Measurements from ENCODE around the gene PIAS2. TPM values are rescaled to one million over a fixed set of nuclear protein-coding genes. Genes with fewer than 3 reads are reported as not detected.
A peak's percentile ranks its signal among the peaks of the same experiment; 100 is the strongest.
"Not testable (repeated sequence)": the region's sequence is repeated elsewhere in the genome, so short reads cannot be mapped to it uniquely, and the experiment has no call there.

Gene PIAS2
- total RNA-seq, 1 donor: 38.5 TPM

DNA sequence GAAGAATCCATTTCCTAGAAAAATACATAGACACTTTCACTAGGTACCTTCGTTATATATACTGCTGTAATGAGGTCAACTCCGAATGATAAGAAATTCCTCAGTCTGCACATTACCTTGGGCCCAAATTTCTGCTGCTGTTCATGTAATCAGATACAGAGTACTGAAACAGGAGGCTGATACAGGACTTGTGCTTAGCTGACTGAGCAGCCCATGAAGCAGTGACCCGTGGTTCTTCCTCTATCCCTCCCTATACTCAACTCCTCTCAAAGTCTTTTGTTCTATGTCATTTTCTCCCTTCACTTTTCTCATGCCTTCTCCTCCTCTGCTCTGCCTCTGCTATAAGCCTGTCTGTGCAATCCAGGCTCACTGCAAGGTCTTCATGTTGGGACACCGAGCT lies 102.9 kb downstream of the PIAS2 start:
- H3K4me3 ChIP-seq (ENCODE audit: low read depth, low read length): no peak overlapping the region
- DNase-seq (ENCODE audit: low read depth): no peak
- TF ChIP-seq, protein P1, sequence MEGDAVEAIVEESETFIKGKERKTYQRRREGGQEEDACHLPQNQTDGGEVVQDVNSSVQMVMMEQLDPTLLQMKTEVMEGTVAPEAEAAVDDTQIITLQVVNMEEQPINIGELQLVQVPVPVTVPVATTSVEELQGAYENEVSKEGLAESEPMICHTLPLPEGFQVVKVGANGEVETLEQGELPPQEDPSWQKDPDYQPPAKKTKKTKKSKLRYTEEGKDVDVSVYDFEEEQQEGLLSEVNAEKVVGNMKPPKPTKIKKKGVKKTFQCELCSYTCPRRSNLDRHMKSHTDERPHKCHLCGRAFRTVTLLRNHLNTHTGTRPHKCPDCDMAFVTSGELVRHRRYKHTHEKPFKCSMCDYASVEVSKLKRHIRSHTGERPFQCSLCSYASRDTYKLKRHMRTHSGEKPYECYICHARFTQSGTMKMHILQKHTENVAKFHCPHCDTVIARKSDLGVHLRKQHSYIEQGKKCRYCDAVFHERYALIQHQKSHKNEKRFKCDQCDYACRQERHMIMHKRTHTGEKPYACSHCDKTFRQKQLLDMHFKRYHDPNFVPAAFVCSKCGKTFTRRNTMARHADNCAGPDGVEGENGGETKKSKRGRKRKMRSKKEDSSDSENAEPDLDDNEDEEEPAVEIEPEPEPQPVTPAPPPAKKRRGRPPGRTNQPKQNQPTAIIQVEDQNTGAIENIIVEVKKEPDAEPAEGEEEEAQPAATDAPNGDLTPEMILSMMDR (IDR thresholded peaks at IDR 0.05; ENCODE audit: insufficient read depth, low read length): no peak

DNA sequence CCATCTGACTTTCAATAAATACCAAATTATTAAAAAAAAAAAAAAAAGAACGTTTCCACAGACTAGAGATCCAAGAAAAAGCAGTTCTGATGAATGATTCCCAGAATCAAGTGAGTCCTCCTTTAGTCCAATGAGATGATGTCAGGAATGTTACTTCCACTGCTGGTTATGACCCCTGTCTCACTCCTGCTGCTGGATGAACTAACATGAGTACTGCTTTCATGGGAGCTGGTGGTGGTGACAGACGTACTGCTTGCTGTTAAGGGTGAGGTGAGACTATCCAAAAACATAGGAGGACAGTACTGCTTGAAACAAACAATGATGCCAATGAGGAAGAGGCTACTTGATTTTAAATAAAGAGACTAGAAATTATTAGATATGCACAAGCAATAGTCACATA lies 105.0 kb downstream of the PIAS2 start:
- H3K4me3 ChIP-seq (ENCODE audit: low read depth, low read length): no peak overlapping the region
- DNase-seq (ENCODE audit: low read depth): no peak
- TF ChIP-seq, protein P1 (IDR thresholded peaks at IDR 0.05; ENCODE audit: insufficient read depth, low read length): no peak

DNA sequence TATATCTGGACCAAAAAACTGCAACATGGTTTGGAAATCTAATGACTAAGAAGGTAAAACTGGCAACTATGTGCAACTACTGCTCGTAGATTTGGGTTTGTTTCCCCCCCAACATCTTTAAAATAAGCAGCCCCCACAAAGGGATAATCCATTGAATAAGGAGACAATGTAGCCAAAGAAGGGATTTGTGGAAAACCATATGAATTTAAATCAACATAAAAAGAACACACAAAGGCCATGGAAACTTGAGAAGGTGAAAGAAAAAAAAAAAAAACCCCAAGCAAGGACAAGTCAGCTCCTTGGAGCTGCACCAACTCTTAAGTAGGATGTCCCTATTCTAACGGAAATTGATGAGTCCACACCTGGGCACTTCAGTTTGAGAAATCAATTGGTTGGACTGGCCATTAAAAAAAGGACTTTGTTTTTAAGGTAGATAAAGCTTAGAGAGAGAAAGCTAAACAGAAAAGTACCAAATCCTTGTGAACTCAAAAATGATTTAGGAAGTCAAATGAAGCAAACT lies 106.8 kb downstream of the PIAS2 start:
- TF ChIP-seq, protein P1 (IDR thresholded peaks at IDR 0.05; ENCODE audit: insufficient read depth, low read length): no peak
- DNase-seq (ENCODE audit: low read depth): no peak
- H3K4me3 ChIP-seq (ENCODE audit: low read depth, low read length): no peak overlapping the region

DNA sequence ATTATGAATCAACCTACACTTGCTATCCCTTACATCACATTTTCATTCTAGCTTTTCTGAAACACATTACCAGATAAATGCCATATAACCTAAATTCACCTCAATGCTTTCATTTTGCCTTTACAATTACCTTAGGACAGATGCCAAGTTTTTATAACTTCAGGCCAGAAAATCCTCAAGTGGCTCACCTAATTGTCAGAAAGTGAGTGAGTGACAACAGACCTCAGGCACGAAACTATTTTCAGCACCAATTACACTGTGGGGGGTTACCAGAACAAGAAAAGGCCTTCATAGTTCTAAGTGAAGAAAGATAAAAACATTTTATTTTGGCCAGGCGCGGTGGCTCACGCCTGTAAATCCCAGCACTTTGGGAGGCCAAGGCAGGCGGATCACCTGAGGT lies 108.2 kb downstream of the PIAS2 start:
- TF ChIP-seq, protein P1 (IDR thresholded peaks at IDR 0.05; ENCODE audit: insufficient read depth, low read length): no peak
- DNase-seq (ENCODE audit: low read depth): peak; percentile 2
- no peak overlapping the region for H3K4me3 ChIP-seq (ENCODE audit: low read depth, low read length)

DNA sequence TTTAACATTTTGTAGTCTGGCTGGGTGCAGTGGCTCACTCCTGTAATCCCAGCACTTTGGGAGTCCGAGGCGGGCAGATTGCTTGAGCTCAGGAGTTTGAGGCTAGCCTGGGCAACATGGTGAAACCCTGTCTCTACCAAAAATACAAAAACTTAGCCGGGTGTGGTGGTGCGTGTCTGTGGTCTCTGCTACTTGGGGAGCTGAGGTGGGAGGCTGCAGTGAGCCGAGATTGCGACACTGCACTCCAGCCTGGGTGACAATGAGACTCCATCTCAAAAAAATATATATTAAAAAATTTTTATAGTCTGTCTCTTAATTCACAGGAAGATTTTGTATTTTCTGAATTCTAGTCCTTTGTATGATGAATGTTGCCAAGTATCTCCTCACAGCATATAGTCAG lies 121.4 kb downstream of the PIAS2 start:
- DNase-seq (ENCODE audit: low read depth): not testable (repeated sequence)

DNA sequence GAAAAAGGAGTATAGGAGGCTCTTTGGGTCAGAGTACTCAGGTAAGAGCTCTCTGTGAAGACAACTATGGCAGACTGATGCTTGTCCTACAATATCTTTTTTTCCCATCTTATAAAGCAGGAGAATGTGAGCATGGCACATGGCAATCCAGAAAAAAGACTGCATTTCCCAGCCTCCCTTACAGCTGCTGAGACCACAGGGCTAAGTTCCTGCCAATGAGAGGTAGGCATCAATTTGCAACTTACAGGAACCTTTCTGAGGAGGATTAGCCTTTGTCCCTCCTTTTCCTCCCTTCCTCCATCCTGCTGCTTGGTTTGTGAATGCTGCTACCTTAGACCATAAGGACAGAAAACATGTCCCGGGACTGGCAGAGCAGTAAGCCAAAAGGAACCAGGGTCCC lies 122.7 kb downstream of the PIAS2 start:
- TF ChIP-seq, protein P1 (IDR thresholded peaks at IDR 0.05; ENCODE audit: insufficient read depth, low read length): no peak
- no peak for DNase-seq (ENCODE audit: low read depth)
- H3K4me3 ChIP-seq (ENCODE audit: low read depth, low read length): no peak overlapping the region

More for the DNA sequence above, 121.4 kb downstream of the PIAS2 start:
- H3K4me3 ChIP-seq (ENCODE audit: low read depth, low read length): not testable (repeated sequence)

DNA sequence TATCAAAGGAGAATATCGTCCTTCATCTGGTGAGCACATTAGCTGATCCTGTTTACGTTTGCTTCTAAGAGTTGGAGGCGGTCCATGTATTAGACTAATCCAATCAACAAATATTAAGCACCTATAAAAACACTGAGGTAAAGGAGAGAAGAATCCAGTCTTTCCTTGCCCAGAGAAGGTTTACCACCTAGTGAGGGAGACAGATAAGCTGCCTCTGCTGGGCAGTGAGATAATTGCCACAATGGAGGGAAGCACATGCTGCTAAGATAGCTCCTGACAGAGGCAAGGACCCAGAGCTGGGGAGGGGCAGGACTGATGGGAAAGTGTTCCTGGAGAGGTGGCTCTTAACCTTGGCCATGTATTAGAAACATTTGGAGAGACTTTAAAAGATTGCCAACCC lies 123.7 kb downstream of the PIAS2 start:
- no peak overlapping the region for H3K4me3 ChIP-seq (ENCODE audit: low read depth, low read length)
- DNase-seq (ENCODE audit: low read depth): no peak
- TF ChIP-seq, protein P1 (IDR thresholded peaks at IDR 0.05; ENCODE audit: insufficient read depth, low read length): no peak
